ENCODE data around the gene ADCK2.

Gene ADCK2

DNA sequence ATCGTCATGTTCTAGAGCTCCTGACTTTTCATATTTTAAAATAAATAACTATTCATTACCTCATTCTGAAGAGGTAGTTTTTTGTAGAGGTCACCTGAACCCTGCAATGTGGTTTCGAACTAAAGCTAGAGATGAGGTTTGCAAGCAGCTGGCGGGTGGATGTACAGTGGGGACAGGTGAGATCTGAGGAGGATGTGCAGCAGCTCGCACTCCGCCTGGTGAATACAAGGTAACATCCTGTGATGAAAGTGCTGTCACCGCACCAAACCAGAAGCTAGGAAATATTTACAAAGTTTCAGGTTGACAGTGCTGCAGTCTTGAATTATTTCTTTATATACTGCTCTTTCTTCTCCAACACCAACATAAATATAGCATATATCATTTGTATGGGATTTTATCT is 50.3 kb downstream of the ADCK2 start:
- no peak for TF ChIP-seq OSR1 (CRISPR knock-in tag; IDR thresholded peaks at IDR 0.05)
- TF ChIP-seq ZNF565 (CRISPR knock-in tag; conservative IDR thresholded peaks at IDR 0.05; ENCODE audit: low read depth), result no peak
- TF ChIP-seq TCF4 (CRISPR knock-in tag; IDR thresholded peaks at IDR 0.05; ENCODE audit: borderline replicate concordance), result no peak
- TF ChIP-seq, protein P1, sequence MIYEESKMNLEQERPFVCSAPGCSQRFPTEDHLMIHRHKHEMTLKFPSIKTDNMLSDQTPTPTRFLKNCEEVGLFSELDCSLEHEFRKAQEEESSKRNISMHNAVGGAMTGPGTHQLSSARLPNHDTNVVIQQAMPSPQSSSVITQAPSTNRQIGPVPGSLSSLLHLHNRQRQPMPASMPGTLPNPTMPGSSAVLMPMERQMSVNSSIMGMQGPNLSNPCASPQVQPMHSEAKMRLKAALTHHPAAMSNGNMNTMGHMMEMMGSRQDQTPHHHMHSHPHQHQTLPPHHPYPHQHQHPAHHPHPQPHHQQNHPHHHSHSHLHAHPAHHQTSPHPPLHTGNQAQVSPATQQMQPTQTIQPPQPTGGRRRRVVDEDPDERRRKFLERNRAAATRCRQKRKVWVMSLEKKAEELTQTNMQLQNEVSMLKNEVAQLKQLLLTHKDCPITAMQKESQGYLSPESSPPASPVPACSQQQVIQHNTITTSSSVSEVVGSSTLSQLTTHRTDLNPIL (CRISPR knock-in tag; IDR thresholded peaks at IDR 0.05; ENCODE audit: low read depth), result no peak
- TF ChIP-seq, protein P2, sequence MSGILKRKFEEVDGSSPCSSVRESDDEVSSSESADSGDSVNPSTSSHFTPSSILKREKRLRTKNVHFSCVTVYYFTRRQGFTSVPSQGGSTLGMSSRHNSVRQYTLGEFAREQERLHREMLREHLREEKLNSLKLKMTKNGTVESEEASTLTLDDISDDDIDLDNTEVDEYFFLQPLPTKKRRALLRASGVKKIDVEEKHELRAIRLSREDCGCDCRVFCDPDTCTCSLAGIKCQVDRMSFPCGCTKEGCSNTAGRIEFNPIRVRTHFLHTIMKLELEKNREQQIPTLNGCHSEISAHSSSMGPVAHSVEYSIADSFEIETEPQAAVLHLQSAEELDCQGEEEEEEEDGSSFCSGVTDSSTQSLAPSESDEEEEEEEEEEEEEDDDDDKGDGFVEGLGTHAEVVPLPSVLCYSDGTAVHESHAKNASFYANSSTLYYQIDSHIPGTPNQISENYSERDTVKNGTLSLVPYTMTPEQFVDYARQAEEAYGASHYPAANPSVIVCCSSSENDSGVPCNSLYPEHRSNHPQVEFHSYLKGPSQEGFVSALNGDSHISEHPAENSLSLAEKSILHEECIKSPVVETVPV (CRISPR knock-in tag; IDR thresholded peaks at IDR 0.05), result no peak
- no peak for TF ChIP-seq CSDC2 (CRISPR knock-in tag; IDR thresholded peaks at IDR 0.05)
- TF ChIP-seq, protein P3, sequence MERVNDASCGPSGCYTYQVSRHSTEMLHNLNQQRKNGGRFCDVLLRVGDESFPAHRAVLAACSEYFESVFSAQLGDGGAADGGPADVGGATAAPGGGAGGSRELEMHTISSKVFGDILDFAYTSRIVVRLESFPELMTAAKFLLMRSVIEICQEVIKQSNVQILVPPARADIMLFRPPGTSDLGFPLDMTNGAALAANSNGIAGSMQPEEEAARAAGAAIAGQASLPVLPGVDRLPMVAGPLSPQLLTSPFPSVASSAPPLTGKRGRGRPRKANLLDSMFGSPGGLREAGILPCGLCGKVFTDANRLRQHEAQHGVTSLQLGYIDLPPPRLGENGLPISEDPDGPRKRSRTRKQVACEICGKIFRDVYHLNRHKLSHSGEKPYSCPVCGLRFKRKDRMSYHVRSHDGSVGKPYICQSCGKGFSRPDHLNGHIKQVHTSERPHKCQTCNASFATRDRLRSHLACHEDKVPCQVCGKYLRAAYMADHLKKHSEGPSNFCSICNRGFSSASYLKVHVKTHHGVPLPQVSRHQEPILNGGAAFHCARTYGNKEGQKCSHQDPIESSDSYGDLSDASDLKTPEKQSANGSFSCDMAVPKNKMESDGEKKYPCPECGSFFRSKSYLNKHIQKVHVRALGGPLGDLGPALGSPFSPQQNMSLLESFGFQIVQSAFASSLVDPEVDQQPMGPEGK (CRISPR knock-in tag; IDR thresholded peaks at IDR 0.05; ENCODE audit: borderline replicate concordance), result no peak
- TF ChIP-seq ZFP3 (CRISPR knock-in tag; IDR thresholded peaks at IDR 0.05), result no peak
- TF ChIP-seq ISL1 (CRISPR knock-in tag; IDR thresholded peaks at IDR 0.05), result no peak
- no peak for TF ChIP-seq GLIS3 (CRISPR knock-in tag; IDR thresholded peaks at IDR 0.05)

DNA sequence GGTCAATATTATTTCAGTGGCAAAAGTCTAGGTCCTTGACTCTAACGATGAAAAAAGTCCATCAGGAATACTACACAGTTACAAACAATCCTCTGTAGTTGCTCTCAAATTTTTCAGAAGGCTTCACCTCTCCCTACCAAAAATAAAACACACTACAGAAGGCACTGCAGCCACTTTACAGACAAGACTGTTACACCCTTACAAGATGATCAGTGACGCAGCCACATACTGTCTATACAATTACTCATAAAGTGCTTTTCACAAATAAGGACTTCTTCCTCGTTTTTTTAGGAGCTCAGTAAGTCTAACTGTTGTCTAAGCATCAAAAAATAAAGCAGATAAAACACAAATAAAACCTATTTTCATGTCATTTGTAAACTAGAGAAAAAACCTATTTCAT is 50.8 kb downstream of the ADCK2 start:
- ATAC-seq, result no peak
- no peak for TF ChIP-seq ZNF8 (CRISPR knock-in tag; IDR thresholded peaks at IDR 0.05)
- no peak for TF ChIP-seq ZNF70 (CRISPR knock-in tag; IDR thresholded peaks at IDR 0.05)
- TF ChIP-seq, protein P1 (CRISPR knock-in tag; IDR thresholded peaks at IDR 0.05; ENCODE audit: low read depth), result no peak
- no peak for TF ChIP-seq TOX (CRISPR knock-in tag; IDR thresholded peaks at IDR 0.05; ENCODE audit: borderline replicate concordance)
- no peak for TF ChIP-seq GLIS3 (CRISPR knock-in tag; IDR thresholded peaks at IDR 0.05)
- TF ChIP-seq ISL1 (CRISPR knock-in tag; IDR thresholded peaks at IDR 0.05), result no peak
- TF ChIP-seq, protein P2 (CRISPR knock-in tag; IDR thresholded peaks at IDR 0.05), result no peak

More for the DNA sequence above, 50.3 kb downstream of the ADCK2 start:
- ATAC-seq, result no peak

DNA sequence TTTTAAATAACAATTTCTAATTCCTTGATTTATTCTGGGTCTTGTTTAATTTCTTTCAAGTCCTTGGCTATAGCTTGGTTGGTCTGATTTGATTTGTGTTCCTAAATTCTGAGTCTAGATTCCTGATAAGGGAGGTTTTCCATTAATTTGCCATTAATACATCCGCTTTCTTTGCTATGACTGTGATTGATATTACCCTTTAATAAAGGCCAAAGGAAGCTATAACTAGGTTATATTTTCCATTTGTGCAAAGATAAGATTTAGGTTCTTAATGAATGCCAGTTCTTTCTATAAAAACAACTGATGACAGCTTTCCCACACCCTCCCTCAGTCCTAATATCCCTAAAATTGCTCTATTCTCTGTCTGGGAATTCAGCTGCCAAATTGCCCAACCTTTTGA is 52.0 kb downstream of the ADCK2 start:
- no peak for ATAC-seq
- TF ChIP-seq ZFP30 (CRISPR knock-in tag; IDR thresholded peaks at IDR 0.05) (no peak), ZFP3 (CRISPR knock-in tag; IDR thresholded peaks at IDR 0.05) (peak; percentile 79; the same call in 1 of the 2 replicates), PPARA (CRISPR knock-in tag; IDR thresholded peaks at IDR 0.05; ENCODE audit: borderline replicate concordance) (no peak), ZC3H10 (CRISPR knock-in tag; IDR thresholded peaks at IDR 0.05) (no peak), ARNTL (CRISPR knock-in tag; IDR thresholded peaks at IDR 0.05; ENCODE audit: borderline replicate concordance, low read depth) (no peak), ISL1 (CRISPR knock-in tag; IDR thresholded peaks at IDR 0.05) (peak; percentile 99), ESRRG (CRISPR knock-in tag; IDR thresholded peaks at IDR 0.05) (peak; percentile 92), TCF4 (CRISPR knock-in tag; IDR thresholded peaks at IDR 0.05; ENCODE audit: borderline replicate concordance) (peak; percentile 76), ZNF565 (CRISPR knock-in tag; conservative IDR thresholded peaks at IDR 0.05; ENCODE audit: low read depth) (no peak; the same call in 1 of the 2 replicates), SNAI2 (CRISPR knock-in tag; IDR thresholded peaks at IDR 0.05) (peak; percentile 92), TOX (CRISPR knock-in tag; IDR thresholded peaks at IDR 0.05; ENCODE audit: borderline replicate concordance) (no peak), ZNF8 (CRISPR knock-in tag; IDR thresholded peaks at IDR 0.05) (peak; percentile 64; the same call in 1 of the 2 replicates)
- TF ChIP-seq, protein P4, sequence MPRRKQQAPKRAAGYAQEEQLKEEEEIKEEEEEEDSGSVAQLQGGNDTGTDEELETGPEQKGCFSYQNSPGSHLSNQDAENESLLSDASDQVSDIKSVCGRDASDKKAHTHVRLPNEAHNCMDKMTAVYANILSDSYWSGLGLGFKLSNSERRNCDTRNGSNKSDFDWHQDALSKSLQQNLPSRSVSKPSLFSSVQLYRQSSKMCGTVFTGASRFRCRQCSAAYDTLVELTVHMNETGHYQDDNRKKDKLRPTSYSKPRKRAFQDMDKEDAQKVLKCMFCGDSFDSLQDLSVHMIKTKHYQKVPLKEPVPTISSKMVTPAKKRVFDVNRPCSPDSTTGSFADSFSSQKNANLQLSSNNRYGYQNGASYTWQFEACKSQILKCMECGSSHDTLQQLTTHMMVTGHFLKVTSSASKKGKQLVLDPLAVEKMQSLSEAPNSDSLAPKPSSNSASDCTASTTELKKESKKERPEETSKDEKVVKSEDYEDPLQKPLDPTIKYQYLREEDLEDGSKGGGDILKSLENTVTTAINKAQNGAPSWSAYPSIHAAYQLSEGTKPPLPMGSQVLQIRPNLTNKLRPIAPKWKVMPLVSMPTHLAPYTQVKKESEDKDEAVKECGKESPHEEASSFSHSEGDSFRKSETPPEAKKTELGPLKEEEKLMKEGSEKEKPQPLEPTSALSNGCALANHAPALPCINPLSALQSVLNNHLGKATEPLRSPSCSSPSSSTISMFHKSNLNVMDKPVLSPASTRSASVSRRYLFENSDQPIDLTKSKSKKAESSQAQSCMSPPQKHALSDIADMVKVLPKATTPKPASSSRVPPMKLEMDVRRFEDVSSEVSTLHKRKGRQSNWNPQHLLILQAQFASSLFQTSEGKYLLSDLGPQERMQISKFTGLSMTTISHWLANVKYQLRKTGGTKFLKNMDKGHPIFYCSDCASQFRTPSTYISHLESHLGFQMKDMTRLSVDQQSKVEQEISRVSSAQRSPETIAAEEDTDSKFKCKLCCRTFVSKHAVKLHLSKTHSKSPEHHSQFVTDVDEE (CRISPR knock-in tag; IDR thresholded peaks at IDR 0.05), result peak; percentile 85
- TF ChIP-seq, protein P2 (CRISPR knock-in tag; IDR thresholded peaks at IDR 0.05), result peak; percentile 95
- TF ChIP-seq, protein P5, sequence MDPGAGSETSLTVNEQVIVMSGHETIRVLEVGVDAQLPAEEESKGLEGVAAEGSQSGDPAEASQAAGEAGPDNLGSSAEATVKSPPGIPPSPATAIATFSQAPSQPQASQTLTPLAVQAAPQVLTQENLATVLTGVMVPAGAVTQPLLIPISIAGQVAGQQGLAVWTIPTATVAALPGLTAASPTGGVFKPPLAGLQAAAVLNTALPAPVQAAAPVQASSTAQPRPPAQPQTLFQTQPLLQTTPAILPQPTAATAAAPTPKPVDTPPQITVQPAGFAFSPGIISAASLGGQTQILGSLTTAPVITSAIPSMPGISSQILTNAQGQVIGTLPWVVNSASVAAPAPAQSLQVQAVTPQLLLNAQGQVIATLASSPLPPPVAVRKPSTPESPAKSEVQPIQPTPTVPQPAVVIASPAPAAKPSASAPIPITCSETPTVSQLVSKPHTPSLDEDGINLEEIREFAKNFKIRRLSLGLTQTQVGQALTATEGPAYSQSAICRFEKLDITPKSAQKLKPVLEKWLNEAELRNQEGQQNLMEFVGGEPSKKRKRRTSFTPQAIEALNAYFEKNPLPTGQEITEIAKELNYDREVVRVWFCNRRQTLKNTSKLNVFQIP (CRISPR knock-in tag; IDR thresholded peaks at IDR 0.05; ENCODE audit: borderline replicate concordance, low read depth), result 0 out of 2 replicates have a peak, but pooled peaks have one; percentile 80
